Middle frontal gyrus (tissue), 1 donor: ENCODE results near the gene SYNE2.

ENCODE experiments used
- DNase-seq: peaks from one replicate; pipeline ENCODE4 v3.0.0-alpha.2; 2015; ENCODE audit warnings: low spot score; ENCODE audit errors: extremely low spot score

Gene SYNE2

GRCh38 chr14:64212666-64213065, 359.9 kb downstream of the SYNE2 start:
- DNase-seq = no peak

- no peak for DNase-seq
Observed at GRCh38 chr14:64213086-64213485, 360.3 kb downstream of the SYNE2 start.

- no peak for DNase-seq
Observed at GRCh38 chr14:64213853-64214570, 361.2 kb downstream of the SYNE2 start.

GRCh38 chr14:64215274-64215673, 362.5 kb downstream of the SYNE2 start:
- no peak for DNase-seq

- no peak for DNase-seq
Observed at GRCh38 chr14:64215978-64216377, 363.2 kb downstream of the SYNE2 start.

- no peak for DNase-seq
Observed at GRCh38 chr14:64217308-64217707, 364.5 kb downstream of the SYNE2 start.

- DNase-seq = no peak
Observed at GRCh38 chr14:64217834-64218233, 365.0 kb downstream of the SYNE2 start.

- no peak for DNase-seq
Observed at GRCh38 chr14:64218344-64219240, 365.8 kb downstream of the SYNE2 start.

- no peak for DNase-seq
Observed at GRCh38 chr14:64220056-64220455, 367.3 kb downstream of the SYNE2 start.

GRCh38 chr14:64220466-64220865, 367.7 kb downstream of the SYNE2 start:
- no peak for DNase-seq

GRCh38 chr14:64221391-64222003, 368.7 kb downstream of the SYNE2 start:
- no peak for DNase-seq

GRCh38 chr14:64225151-64225757, 372.4 kb downstream of the SYNE2 start:
- DNase-seq = no peak

GRCh38 chr14:64227856-64228255, 375.1 kb downstream of the SYNE2 start:
- no peak for DNase-seq

- DNase-seq = no peak
Observed at GRCh38 chr14:64229489-64229888, 376.7 kb downstream of the SYNE2 start.

- no peak for DNase-seq
Observed at GRCh38 chr14:64232095-64232838, 379.5 kb downstream of the SYNE2 start.

GRCh38 chr14:64232944-64233343, 380.1 kb downstream of the SYNE2 start:
- DNase-seq = no peak

- DNase-seq = no peak
Observed at GRCh38 chr14:64233531-64234190, 380.9 kb downstream of the SYNE2 start.

- DNase-seq = no peak
Observed at GRCh38 chr14:64234877-64235651, 382.3 kb downstream of the SYNE2 start.
